Stomach (tissue), 9 donors: ENCODE results near the gene TRIM33. TPM values are rescaled to one million over a fixed set of nuclear protein-coding genes. Genes with fewer than 3 reads are reported as not detected.
A peak's percentile ranks its signal among the peaks of the same experiment; 100 is the strongest.
"Not testable (repeated sequence)": the region's sequence is repeated elsewhere in the genome, so short reads cannot be mapped to it uniquely, and the experiment has no call there.

Source experiments
- DNase-seq, 2 donors: peaks; one replicate each; pipeline versions ENCODE4 v3.0.0 to v3.0.0-alpha.2; 2013 to 2019
- H3K27ac ChIP-seq, 5 donors: fragments of 200-600 bp in 4 of 5; sonication (generic) in 4 of 5; one replicate each; pipeline ENCODE4 v1.5.1; 2013 to 2019; ENCODE audit warnings: mild to moderate bottlenecking in 1 of 5, moderate library complexity in 1 of 5
- H3K27me3 ChIP-seq, 3 donors: fragments of 200-600 bp; sonication (generic); one replicate each; pipeline ENCODE4 v1.5.1; 2017 to 2019; ENCODE audit warnings: mixed run types in 1 of 3
- H3K36me3 ChIP-seq, 4 donors: fragments of 200-600 bp; sonication (generic); 1 replicate in 3 of 4; 2 replicates in 1 of 4; pipeline ENCODE4 v1.5.1; 2016 to 2019
- H3K4me1 ChIP-seq, 4 donors: fragments of 200-600 bp; sonication (generic); one replicate each; pipeline ENCODE4 v1.5.1; 2016 to 2019
- H3K4me3 ChIP-seq, 4 donors: fragments of 200-600 bp; sonication (generic) in 3 of 4; one replicate each; pipeline ENCODE4 v1.5.1; 2016 to 2019; ENCODE audit warnings: mild to moderate bottlenecking in 1 of 4
- H3K9me3 ChIP-seq, 4 donors: fragments of 200-600 bp; sonication (generic); one replicate each; pipeline ENCODE4 v1.5.1; 2016 to 2019
- CTCF ChIP-seq, 7 experiments: fragments of 450-650 bp in 4 of 7; fragments of 200-600 bp in 3 of 7; sonication (generic) in 3 of 7; IDR thresholded peaks; one replicate each; pipeline ENCODE4 v1.5.1; 2016 to 2019; ENCODE audit warnings: antibody characterized with exemption in 7 of 7, control low read depth in 2 of 7, mild to moderate bottlenecking in 1 of 7
- EP300 ChIP-seq: sonication (generic); formaldehyde crosslinking; IDR thresholded peaks from one replicate; pipeline ENCODE4 v1.6.1; 2017; ENCODE audit warnings: antibody characterized with exemption
- POLR2A ChIP-seq, 4 donors: fragments of 450-650 bp; IDR thresholded peaks; one replicate each; pipeline ENCODE4 v1.6.1; 2016; ENCODE audit warnings: antibody characterized with exemption in 4 of 4, control low read depth in 2 of 4, mild to moderate bottlenecking in 1 of 4, moderate library complexity in 1 of 4
- POLR2AphosphoS5 ChIP-seq, 3 donors: sonication (generic); formaldehyde crosslinking; IDR thresholded peaks; one replicate each; pipeline ENCODE4 v1.6.1; 2016; ENCODE audit warnings: antibody characterized with exemption in 3 of 3
- WGBS, 5 donors: extraction: QIAGEN DNeasy Blood & Tissue Kit in 3 of 5; methylation state at CpG; one replicate each; pipeline versions ENCODE4 v1.1.5 to v1.1.7; 2013 to 2018; 5-methylcytosine and 5-hydroxymethylcytosine counted together
- intact Hi-C: fragments of 100-400 bp; cut with DNase I; formaldehyde crosslinking; loops from one replicate; pipeline ENCODE4 v1.15.1; 2023; ENCODE audit warnings: low total_unique reads
- polyA plus RNA-seq, 3 donors: library from polyadenylated mRNA; stranded (reverse); fragments of 200-250 nt; gene quantifications; one replicate each; pipeline ENCODE4 v1.2.3, GENCODE V29; 2013
- total RNA-seq, 5 donors: library from RNA; depleted of rRNA; stranded (reverse); fragments of >200 nt; gene quantifications; one replicate each; pipeline versions ENCODE4 v1.1.0 to v1.2.3, GENCODE V29; 2014 to 2016
- donor health status: healthy with polysubstance abuse.
- donor health status: Bipolar disorder and iron deficiency.
- donor health status: healthy.

The TRIM33 gene
- total and polyA plus RNA-seq, 8 donors, result 7.2 to 211 (median 40.5) TPM

GRCh38 chr1:114490274-114490693 is 20.7 kb downstream of the TRIM33 start:
- intact Hi-C loops, result no loop called here
- H3K4me1 ChIP-seq, result peaks cover 1 to 26% (median 15%) of the 10 kb centered on the region in 4 donors
- TF ChIP-seq POLR2AphosphoS5 (IDR thresholded peaks at IDR 0.05) (no peak), CTCF (IDR thresholded peaks at IDR 0.05) (no peak)
- WGBS, 5 donors, result 15 to 34% (median 18%) methylated on average over 1 of the region's 1 CpG
- no peak for DNase-seq
- no peaks in the 10 kb centered on the region for H3K36me3 ChIP-seq
- H3K27me3 ChIP-seq, result no peaks in the 10 kb centered on the region
- peaks cover 0 to 6% (median 0%) of the 10 kb centered on the region in 4 donors for H3K9me3 ChIP-seq
- no peak overlapping the region for H3K4me3 ChIP-seq
- no peak overlapping the region for H3K27ac ChIP-seq

GRCh38 chr1:114488739-114489138 is 22.3 kb downstream of the TRIM33 start:
- no peak overlapping the region for H3K27ac ChIP-seq
- WGBS, 5 donors, result 80 to 90% (median 88%) methylated on average over 2 of the region's 2 CpGs
- no peaks in the 10 kb centered on the region for H3K36me3 ChIP-seq
- H3K27me3 ChIP-seq, result no peaks in the 10 kb centered on the region
- TF ChIP-seq POLR2AphosphoS5 (IDR thresholded peaks at IDR 0.05) (no peak), CTCF (IDR thresholded peaks at IDR 0.05) (no peak), EP300 (no peak), POLR2A (IDR thresholded peaks at IDR 0.05) (no peak)
- no peak for DNase-seq
- peaks cover 0 to 6% (median 0%) of the 10 kb centered on the region in 4 donors for H3K9me3 ChIP-seq
- H3K4me3 ChIP-seq, result no peak overlapping the region
- H3K4me1 ChIP-seq, result peaks cover 0 to 20% (median 7%) of the 10 kb centered on the region in 4 donors
- intact Hi-C loops, result no loop called here

GRCh38 chr1:114485286-114485685 is 25.7 kb downstream of the TRIM33 start:
- Histone ChIP-seq H3K36me3 (no peaks in the 10 kb centered on the region), H3K9me3 (no peaks in the 10 kb centered on the region), H3K4me3 (no peak overlapping the region), H3K27ac (no peak overlapping the region), H3K4me1 (peaks cover 0 to 23% (median 11%) of the 10 kb centered on the region in 4 donors), H3K27me3 (no peaks in the 10 kb centered on the region)
- intact Hi-C loops, result no loop called here
- no peak for TF ChIP-seq CTCF (IDR thresholded peaks at IDR 0.05)
- TF ChIP-seq POLR2AphosphoS5 (IDR thresholded peaks at IDR 0.05), result no peak
- no peak for TF ChIP-seq EP300
- TF ChIP-seq POLR2A (IDR thresholded peaks at IDR 0.05), result no peak
- no peak for DNase-seq

- Histone ChIP-seq H3K27me3 (no peaks in the 10 kb centered on the region), H3K27ac (peak overlapping the region in 1 of 5 donors; percentile 56), H3K36me3 (no peaks in the 10 kb centered on the region), H3K4me3 (no peak overlapping the region), H3K4me1 (peaks cover 0 to 13% (median 5%) of the 10 kb centered on the region in 4 donors), H3K9me3 (peaks cover 0 to 4% (median 0%) of the 10 kb centered on the region in 4 donors)
- peak in 1 of 2 donors; percentile 38 for DNase-seq
- intact Hi-C loops, result no loop called here
- WGBS, 5 donors, result 40 to 78% (median 70%) methylated on average over 3 of the region's 3 CpGs
- no peak for TF ChIP-seq EP300
- no peak for TF ChIP-seq POLR2A (IDR thresholded peaks at IDR 0.05)
- no peak for TF ChIP-seq CTCF (IDR thresholded peaks at IDR 0.05)
Observed at GRCh38 chr1:114482585-114482984, 28.4 kb downstream of the TRIM33 start.

GRCh38 chr1:114479636-114480035 is 31.4 kb downstream of the TRIM33 start:
- H3K36me3 ChIP-seq, intact Hi-C loops, H3K27me3 ChIP-seq, H3K27ac ChIP-seq, H3K4me3 ChIP-seq, DNase-seq, H3K9me3 ChIP-seq: not testable (repeated sequence)
- peaks cover 0 to 34% (median 10%) of the 10 kb centered on the region in 4 donors for H3K4me1 ChIP-seq
- WGBS, 5 donors, result 93 to 98% (median 97%) methylated on average over 15 to 17 of the region's 17 CpGs
